Prostate gland (tissue), 2 donors: ENCODE results near the gene KIFC3. TPM values are rescaled to one million over a fixed set of nuclear protein-coding genes. Genes with fewer than 3 reads are reported as not detected.

Experiments used
- DNase-seq: peaks from one replicate; pipeline ENCODE4 v3.0.0-alpha.2; 2019; ENCODE audit warnings: low spot score
- H3K27ac ChIP-seq, 2 donors: fragments of 200-600 bp; sonication (generic); 2 replicates each; pipeline ENCODE4 v1.5.1; 2017 to 2019
- H3K27me3 ChIP-seq: fragments of 200-600 bp; sonication (generic); replicated peaks from 2 replicates; pipeline ENCODE4 v1.5.1; 2019; ENCODE audit not compliant: insufficient read depth
- H3K36me3 ChIP-seq, 2 donors: fragments of 200-600 bp; sonication (generic); 1 replicate in 1 of 2; 2 replicates in 1 of 2; pipeline versions ENCODE4 v1.5.1 to v1.8.1; 2017 to 2019
- H3K4me1 ChIP-seq: fragments of 200-600 bp; sonication (generic); replicated peaks from 2 replicates; pipeline ENCODE4 v1.5.1; 2019
- H3K4me3 ChIP-seq, 2 donors: fragments of 200-600 bp; sonication (generic); 2 replicates each; pipeline ENCODE4 v1.5.1; 2017 to 2019
- H3K9me3 ChIP-seq: fragments of 200-600 bp; sonication (generic); 2 replicates; pipeline ENCODE4 v1.5.1; 2017
- CTCF ChIP-seq, 4 experiments: fragments of 200-600 bp in 2 of 4; fragments of 450-650 bp in 2 of 4; sonication (generic) in 2 of 4; IDR thresholded peaks; 1 replicate in 3 of 4; 2 replicates in 1 of 4; pipeline ENCODE4 v1.5.1; 2016 to 2019; ENCODE audit warnings: antibody characterized with exemption in 4 of 4, mild to moderate bottlenecking in 2 of 4, moderate library complexity in 2 of 4
- POLR2A ChIP-seq: fragments of 450-650 bp; IDR thresholded peaks from one replicate; pipeline ENCODE4 v1.6.1; 2016; ENCODE audit warnings: antibody characterized with exemption, mild to moderate bottlenecking
- POLR2AphosphoS5 ChIP-seq: sonication (generic); formaldehyde crosslinking; IDR thresholded peaks from one replicate; pipeline ENCODE4 v1.6.1; 2017; ENCODE audit warnings: antibody characterized with exemption
- WGBS: methylation state at CpG from one replicate; pipeline ENCODE4 v1.1.5; 2018; 5-methylcytosine and 5-hydroxymethylcytosine counted together
- intact Hi-C: fragments of 100-400 bp; cut with DNase I; formaldehyde crosslinking; loops from one replicate; pipeline ENCODE4 v1.14.2; 2022
- total RNA-seq, 2 donors: library from RNA; depleted of rRNA; stranded (reverse); fragments of >200 nt; gene quantifications; one replicate each; pipeline ENCODE4 v1.1.0, GENCODE V29; 2016

The KIFC3 gene
- total RNA-seq, 2 donors from 2014 or later = 16.3 to 79.5 TPM

- Histone ChIP-seq H3K4me1 (no peaks in the 10 kb centered on the region), H3K36me3 (no peaks in the 10 kb centered on the region), H3K27me3 (no peaks in the 10 kb centered on the region), H3K4me3 (no peak overlapping the region), H3K9me3 (no peaks in the 10 kb centered on the region), H3K27ac (no peak overlapping the region)
- no peak for DNase-seq
- WGBS = 89% methylated on average over 26 of the region's 26 CpGs
- intact Hi-C loops = loop anchor here (10.0 kb wide), 1 partner anchor 167 kb away; no protein-coding TSS in a partner anchor
- no peak for TF ChIP-seq POLR2A
- no peak for TF ChIP-seq POLR2AphosphoS5
- no peak for TF ChIP-seq CTCF (IDR thresholded peaks at IDR 0.05)
These were observed 50.6 kb downstream of the KIFC3 start for GRCh38 chr16:57751539-57752202.

DNA sequence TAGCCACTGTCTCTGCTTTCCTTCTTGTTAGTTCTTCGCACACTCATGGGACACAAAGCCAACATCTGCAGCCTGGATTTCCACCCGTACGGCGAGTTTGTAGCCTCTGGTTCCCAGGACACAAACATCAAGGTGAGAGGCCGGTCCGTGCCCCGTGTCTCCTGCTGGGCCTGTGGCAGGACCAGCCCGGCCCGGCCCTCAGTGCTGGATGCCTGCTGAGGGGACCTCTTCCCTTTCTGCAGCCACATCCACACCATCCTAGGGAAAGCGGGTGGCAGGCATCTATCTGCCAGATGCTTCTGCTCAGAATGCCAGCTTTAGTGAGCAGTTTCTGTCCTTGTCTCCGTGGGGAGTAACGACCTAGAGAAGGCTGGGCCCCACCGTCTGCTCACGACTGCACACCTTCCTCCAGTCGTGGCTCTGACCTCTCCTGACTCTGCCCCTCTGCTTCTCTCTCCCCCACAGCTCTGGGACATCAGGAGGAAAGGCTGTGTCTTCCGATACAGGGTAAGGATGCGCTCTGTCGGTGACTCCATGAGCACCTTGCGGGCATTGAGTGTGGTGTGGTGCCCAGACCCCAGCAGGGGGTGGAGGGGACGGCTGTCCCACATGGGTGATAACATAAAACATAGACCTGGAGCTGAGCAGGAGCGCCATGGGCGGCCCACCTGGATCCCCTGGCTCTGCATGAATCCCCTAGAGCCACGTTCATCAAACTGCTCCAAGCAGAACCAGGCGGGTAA is 51.3 kb downstream of the KIFC3 start:
- TF ChIP-seq CTCF (IDR thresholded peaks at IDR 0.05) = no peak
- no peak for TF ChIP-seq POLR2A
- no peak for TF ChIP-seq POLR2AphosphoS5
- no peaks in the 10 kb centered on the region for H3K4me1 ChIP-seq
- H3K9me3 ChIP-seq = no peaks in the 10 kb centered on the region
- intact Hi-C loops = loop anchor here (10.0 kb wide), 1 partner anchor 166 kb away; no protein-coding TSS in a partner anchor
- no peaks in the 10 kb centered on the region for H3K36me3 ChIP-seq
- H3K4me3 ChIP-seq = no peak overlapping the region
- DNase-seq = no peak
- WGBS = 92% methylated on average over 23 of the region's 24 CpGs
- no peaks in the 10 kb centered on the region for H3K27me3 ChIP-seq
- H3K27ac ChIP-seq = no peak overlapping the region

- no peak overlapping the region for H3K4me3 ChIP-seq
- no peaks in the 10 kb centered on the region for H3K27me3 ChIP-seq
- intact Hi-C loops = loop anchor here (10.0 kb wide), 1 partner anchor 165 kb away; no protein-coding TSS in a partner anchor
- no peak for TF ChIP-seq POLR2AphosphoS5
- no peak for DNase-seq
- 88% methylated on average over 5 of the region's 5 CpGs for WGBS
- no peaks in the 10 kb centered on the region for H3K36me3 ChIP-seq
- no peaks in the 10 kb centered on the region for H3K4me1 ChIP-seq
- no peak overlapping the region for H3K27ac ChIP-seq
- H3K9me3 ChIP-seq = no peaks in the 10 kb centered on the region
These were observed 52.3 kb downstream of the KIFC3 start for GRCh38 chr16:57749856-57750452.

GRCh38 chr16:57749101-57749692 is 53.1 kb downstream of the KIFC3 start:
- no peaks in the 10 kb centered on the region for H3K9me3 ChIP-seq
- no peaks in the 10 kb centered on the region for H3K4me1 ChIP-seq
- 77% methylated on average over 3 of the region's 3 CpGs for WGBS
- H3K27ac ChIP-seq = no peak overlapping the region
- H3K4me3 ChIP-seq = no peak overlapping the region
- no peak for TF ChIP-seq CTCF (IDR thresholded peaks at IDR 0.05)
- no peak for TF ChIP-seq POLR2A
- no peak for TF ChIP-seq POLR2AphosphoS5
- H3K27me3 ChIP-seq = no peaks in the 10 kb centered on the region
- intact Hi-C loops = no loop called here
- H3K36me3 ChIP-seq = no peaks in the 10 kb centered on the region
- DNase-seq = no peak

- Histone ChIP-seq H3K27me3 (no peaks in the 10 kb centered on the region), H3K4me1 (no peaks in the 10 kb centered on the region), H3K4me3 (no peak overlapping the region), H3K36me3 (no peaks in the 10 kb centered on the region), H3K9me3 (no peaks in the 10 kb centered on the region), H3K27ac (no peak overlapping the region)
- WGBS = 78% methylated on average over 11 of the region's 11 CpGs
- intact Hi-C loops = no loop called here
- DNase-seq = no peak
- TF ChIP-seq POLR2AphosphoS5 = no peak
- no peak for TF ChIP-seq POLR2A
- no peak for TF ChIP-seq CTCF (IDR thresholded peaks at IDR 0.05)
These were observed 53.7 kb downstream of the KIFC3 start for GRCh38 chr16:57748596-57748995.
